Kidney capillary endothelial cell (primary cell): ENCODE measurements around the gene CST9.
"Not testable (repeated sequence)": the region's sequence is repeated elsewhere in the genome, so short reads cannot be mapped to it uniquely, and the experiment has no call there.

Experiments used
- DNase-seq: peaks from one replicate; pipeline ENCODE4 v3.0.0-alpha.2; 2018; ENCODE audit warnings: low spot score

The CST9 gene

DNA sequence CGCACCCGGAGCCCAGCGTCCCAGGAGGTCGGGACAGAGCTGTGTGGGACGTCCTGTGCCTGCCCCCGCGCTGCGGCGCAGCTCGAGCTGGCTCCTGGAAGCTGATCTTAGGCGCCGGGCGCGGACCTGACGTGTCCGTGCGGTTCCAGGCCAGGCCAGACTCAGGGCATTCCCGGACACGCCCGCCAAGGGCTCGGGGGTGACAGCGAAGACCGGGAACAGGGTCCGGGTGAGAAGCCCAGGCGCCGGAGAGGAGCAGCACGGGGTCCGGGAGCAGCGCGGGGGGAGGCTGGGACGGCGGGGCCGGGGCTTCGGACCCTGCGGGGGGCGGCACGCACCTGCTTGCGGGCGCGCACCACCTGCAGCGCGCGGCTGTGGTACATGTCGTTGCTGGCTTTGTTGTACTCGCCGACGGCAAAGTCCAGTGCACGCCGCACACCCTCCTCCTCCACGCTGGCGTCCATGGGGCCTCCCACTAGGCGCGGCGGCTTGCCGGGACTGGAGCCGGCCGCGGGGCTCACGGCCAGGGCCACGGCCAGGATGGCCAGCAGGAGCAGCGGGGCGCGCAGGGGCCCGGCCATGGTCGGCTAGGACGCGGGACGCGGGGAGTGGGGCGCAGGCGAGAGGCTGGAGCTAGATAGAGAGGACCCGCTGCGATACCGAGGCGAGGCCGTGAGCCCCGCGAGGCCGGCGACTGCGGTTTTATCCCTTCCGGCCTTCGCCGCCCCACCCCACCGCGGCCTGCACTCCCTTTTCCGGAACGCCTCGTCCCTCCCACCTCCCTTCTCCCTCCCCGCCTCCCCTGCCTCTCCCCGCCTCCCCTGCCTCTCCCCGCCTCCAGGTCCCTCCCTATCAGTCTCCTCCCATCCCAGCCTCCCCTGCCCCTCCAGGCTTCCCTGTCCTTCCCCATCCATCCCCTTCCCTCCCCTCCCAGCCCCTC is 31.8 kb upstream of the CST9 start, which contains the start of gene CST3:
TSS of gene CST3 (minus strand) at position 674 of the 940 bp plus-strand sequence. CDS start at position 581, 93 bp downstream.
- DNase-seq: peak; percentile 82

DNA sequence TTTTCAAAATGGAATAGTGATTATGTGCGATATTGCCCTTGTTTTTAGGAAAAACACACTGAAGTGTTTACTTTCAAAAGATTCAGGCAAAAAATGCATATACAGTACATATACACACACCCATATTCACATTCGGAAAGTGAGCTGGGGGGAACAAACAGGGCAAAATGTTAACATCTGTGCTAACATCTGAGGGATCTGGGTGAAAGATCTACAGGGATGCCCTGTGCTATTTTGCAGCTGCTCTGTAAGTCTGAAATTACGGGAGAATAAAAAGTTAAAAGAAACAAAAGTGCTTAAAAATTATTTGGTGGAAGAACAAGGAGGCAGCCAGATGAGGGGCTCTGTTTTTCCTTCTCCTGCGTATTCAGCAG is 31.2 kb upstream of the CST9 start:
- no peak for DNase-seq

DNA sequence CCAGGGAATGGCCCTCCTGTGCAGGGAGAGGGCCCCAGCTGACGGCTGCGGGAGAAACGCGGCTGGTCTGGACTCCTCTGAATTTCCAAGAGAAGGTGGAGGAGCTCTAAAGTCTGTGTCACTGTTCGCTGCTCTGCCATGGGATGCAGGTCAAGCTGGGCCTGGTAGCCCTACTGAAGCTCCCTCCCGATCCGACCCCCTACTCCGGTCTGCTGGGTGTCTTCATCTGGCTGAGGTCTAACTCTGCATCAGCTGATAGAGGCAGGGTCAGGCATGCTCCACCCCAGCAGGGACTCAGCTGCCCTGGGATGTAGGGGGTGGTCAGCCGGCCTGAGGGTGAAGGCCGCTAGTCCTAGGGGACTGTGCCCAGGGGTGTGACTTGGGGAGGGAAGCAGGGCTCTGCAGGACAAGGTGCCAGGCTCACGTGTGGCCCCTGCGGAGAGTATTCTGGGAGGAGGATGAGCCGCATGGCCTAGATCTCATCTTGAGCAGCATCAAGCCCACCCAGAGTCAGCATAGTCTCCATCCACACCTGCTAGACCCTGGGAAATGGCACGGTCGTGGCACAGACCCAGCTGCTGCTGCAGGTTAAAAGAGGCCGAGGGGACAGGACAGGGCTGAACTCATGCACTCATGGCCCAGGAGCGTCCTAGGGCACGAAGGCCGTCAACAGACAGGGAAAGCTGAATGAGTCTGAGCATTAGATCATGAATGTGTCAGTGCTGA is 30.6 kb upstream of the CST9 start:
- DNase-seq: no peak

DNA sequence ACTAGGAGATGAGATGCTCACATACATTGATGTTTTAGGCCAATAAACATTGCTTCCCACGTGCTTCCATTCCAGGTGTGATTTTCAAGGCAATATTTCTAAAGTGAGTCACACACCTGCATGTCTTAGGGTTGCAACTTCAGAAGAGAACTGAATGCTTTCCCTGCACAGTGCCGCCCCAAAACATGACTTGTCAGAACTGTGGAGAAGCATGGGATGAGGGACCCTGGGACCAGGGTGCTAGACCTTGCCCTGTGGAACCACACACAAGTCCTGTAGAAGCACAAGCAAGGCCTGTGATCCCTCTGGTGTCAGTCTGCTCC is 30.0 kb upstream of the CST9 start:
- DNase-seq: not testable (repeated sequence)

DNA sequence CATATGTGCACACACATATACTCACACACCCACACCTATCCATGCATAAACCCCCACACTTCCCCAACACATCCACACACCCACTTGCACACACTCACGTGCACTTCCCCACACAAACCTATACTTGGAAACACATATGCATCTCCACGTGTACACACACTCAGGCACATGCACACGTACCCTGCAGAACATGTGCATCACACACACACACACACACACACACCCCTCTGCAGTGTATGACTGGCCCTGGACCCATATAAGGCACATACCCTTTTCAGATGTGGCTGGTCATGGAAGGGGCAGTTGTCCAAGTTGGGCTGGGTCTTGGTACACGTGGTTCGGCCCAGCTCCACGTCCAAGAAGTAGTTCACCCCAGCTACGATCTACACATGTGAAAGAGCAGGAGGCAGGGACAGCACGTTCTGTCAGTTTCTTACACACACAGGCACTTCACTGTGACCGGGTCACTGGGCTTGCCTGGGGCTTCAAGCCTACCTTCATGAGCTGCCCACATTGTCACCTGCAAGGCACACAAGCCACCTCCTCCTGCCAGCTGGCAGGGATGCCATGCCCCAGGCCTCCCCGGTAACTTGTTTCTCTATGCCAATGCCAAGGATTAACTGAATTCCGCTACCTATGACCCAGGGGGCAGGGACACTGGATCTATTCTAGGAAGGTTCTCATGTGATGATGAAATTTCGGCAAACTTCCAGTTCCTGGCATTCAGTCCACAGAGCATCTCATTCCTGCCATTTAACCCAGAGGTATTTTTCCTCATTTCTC is 29.5 kb upstream of the CST9 start:
- DNase-seq: no peak

DNA sequence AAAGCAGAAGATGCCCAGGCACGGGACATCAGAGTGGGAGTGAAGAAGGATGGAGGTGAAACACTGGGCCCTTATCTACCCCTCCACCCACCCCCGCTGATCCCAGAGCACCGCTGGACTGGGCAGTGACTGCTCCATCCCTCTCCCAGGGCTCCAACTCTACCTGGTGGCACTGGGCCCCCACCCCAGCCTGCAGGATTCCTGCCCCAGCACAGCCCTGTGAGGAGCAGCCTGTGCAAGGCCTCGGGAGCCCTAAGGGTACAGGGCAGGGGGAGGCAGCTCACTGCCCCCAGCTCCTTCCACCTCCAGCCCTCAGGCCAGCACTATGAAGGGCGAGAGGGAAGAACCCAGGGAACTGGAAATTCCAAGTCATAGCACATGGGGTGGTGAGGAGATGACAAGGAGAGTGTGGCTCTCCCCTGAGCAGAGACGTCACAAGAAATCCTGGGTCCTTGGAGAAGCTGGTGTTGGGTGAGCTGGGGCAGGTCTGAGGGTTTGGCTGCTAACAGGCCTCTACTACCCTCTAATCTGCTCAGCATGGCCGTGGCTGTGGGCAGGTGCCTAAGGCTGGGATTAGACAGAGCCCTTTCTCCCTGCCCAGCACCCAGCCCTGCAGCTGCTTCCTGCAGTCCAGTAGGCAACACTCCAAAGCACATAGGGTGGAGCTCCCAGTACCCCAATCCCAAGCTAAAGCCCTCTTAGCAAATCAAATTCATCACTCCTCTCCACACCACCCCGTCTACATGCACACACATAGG is 28.5 kb upstream of the CST9 start:
- no peak for DNase-seq

DNA sequence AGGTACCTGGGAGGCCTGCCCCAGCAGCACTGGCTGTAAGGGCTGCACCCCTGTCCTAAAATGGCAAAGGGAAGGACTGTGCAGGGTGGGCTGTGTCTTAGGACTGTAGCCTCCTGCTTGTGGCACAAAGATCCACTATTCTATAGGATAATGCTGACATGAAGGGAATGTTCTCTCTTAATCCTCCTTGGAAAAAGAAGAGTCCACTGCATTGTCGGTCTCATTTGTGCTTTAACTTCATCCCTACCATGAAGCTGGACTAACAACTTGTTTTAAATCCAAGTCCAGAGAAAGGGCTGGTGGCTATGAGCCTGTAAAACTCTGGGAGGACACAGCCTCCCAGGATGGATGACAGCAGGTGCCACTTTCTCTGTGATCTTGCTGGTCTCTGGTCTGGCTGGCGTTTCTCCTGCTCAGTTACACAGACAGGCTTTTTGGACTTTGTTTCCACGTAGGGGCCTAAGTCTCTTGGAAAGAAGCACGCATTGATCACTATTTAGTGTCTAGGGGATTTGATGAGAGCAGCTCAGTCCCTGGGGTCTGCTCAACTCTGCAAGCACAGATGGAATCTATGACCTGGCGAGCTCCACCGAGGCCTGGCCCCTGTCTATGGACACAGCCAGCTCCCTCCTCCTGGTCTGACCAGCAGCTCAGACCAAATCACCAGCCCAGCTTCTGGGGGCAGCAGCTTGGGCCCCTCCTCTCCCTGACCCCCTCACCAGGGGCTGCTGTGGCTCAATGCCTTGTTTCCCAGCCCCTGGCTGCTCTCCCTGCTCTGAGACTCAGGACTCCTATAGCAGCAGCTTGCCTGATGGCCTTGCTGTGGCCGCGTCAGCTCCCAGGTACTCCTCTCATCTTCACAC is 27.2 kb upstream of the CST9 start:
- DNase-seq: no peak

GRCh38 chr20:23631981-23632710 is 26.4 kb upstream of the CST9 start:
- no peak for DNase-seq

- no peak for DNase-seq
Observed at GRCh38 chr20:23631226-23631822, 25.6 kb upstream of the CST9 start.

- no peak for DNase-seq
Observed at GRCh38 chr20:23630392-23630849, 24.7 kb upstream of the CST9 start.

DNA sequence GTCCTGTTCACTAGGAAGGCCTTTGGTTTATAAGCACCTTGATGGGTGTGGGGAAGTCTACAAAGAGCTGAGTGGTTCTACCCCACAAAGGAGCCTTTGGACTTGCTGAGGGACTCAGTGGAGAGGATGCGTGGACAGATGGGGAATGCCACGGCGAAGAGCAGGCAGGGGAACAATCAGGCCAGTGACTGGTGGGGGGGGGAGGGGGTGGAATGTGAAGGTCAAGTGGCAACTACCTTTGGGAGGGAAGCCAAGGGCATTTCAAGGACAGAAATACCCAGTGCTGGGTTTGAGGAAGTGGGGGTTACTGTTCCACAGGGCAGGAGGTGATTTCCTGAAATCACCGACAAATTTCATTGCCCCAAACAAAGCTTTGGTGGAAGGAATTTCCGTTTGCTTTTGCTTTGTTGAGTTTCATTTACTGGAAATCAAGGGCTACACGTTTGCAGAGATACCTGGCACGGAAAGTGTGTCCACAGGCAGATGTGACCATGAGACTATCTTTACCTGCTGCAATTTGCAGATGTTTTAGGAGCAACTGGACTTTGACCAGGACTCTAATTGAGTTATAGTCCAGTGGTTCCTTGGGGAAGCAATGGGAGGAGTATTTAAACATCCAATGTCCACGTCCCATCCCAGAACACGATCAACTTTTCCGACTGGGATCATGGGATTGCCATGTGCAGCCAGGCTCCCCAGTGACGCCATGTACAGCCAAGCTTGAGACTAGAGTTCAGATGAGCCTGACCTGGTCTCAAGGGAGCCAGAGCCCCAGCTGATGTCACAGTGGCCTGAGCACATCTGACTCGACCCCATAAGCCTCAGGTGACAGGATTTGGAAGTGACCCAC is 24.1 kb upstream of the CST9 start:
- DNase-seq: no peak

- DNase-seq: peak; percentile 52
Observed at GRCh38 chr20:23629017-23629541, 23.4 kb upstream of the CST9 start.

DNA sequence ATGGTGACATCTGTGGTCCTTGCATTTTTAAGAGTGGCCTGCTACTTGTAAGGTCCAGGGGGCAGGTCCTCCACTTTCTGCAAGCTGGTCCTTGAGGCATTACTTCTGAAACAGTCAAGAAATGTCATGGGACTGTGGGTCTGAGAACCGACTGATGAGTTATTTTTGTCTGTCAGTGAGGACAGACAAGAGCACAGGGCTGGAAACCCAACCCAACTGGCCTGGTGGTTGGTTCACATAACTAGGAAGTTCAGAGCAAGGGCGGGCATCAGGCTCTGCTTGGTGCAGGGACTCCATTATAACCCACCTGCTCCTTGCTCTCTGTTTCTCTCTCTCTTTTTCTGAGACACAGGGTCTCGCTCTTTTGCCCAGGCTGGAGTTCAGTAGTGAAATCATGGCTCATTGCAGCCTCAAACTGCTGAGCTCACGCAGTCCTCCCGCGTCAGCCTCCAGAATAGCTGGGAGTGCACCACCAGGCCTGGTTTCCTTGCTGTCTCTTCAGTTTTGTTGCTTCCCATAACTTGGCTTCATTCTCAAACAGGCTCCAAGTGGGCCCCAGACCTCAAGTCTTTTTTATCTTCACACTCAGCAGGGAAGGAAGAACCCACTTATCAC is 22.8 kb upstream of the CST9 start:
- DNase-seq: no peak

DNA sequence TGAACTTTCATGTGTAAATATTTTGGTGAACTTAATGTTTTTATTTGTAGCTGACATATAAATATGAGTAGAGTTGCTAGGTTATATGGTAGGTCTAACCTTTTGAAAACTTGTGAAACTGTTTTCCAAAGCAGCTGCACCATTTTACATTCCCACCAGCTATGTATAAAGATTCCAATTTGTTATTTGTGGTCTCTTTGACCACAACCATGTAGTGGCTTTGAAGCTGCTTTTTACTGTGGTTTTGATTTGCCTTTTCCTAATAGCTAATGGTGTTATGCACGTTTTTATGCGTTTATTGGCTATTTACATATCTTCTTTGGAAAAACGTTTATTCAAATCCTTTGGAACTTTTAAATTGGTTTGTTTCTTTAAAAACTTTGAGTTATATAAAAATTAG is 21.8 kb upstream of the CST9 start:
- no peak for DNase-seq

DNA sequence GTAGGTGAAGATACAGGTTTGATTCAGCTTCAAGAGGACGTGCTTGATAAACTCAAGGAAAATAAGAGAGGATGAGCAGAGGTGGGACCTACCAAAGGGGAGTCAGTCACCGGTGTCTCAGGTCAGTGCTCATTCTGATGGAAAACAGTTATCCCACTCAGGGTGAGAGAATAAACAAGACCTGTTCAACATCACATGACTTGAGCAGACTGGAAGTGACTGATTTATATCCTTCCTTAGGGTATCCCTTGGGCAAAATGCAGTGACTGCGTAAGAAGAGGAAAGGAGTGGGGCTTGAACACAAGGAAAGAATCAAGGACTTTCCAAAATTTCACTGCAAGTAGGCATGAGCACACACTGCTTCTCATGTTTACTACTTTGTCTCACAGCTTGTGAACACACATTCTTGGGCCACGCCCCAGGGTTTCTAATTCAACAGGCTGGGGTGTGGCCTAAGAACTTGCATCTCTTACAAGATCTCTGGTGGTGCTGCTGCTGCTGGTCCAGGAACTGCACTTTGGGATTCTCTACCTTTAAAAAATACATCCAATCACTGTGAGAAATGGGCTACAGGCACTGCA is 20.4 kb upstream of the CST9 start:
- DNase-seq: no peak

GRCh38 chr20:23625236-23625964 is 19.7 kb upstream of the CST9 start:
- no peak for DNase-seq

DNA sequence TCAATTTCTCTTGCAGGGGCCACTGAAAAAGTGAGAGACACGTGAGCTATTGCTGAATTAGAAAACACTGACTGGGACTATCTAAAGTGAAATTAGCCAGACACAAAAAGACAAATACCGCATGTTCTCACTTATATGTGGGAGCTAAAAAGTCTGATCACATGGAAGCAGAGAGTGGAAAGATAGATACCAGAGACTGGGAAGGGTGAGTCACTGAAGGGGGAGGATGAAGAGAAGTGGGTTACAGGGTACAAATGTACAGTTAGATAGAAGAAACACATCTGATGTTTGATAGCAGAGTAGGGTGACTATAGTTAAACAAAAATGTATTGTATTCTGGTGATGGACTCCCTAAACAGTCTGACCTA is 18.6 kb upstream of the CST9 start:
- no peak for DNase-seq
